SK-N-SH treated with all-trans-retinoic acid at 6 μM for 48 hours (cell line): ENCODE results near the gene ULK4.
"Not testable (repeated sequence)": the region's sequence is repeated elsewhere in the genome, so short reads cannot be mapped to it uniquely, and the experiment has no call there.

Source experiments
- ARNTL ChIP-seq: fragments of 450-650 bp; formaldehyde crosslinking; IDR thresholded peaks from 2 replicates; pipeline ENCODE4 v1.5.0; 2020; ENCODE audit warnings: low read depth, mild to moderate bottlenecking, moderate library complexity, borderline replicate concordance
- ESRRG ChIP-seq: fragments of 250-450 bp; sonication (Bioruptor Pico); IDR thresholded peaks from 2 replicates; pipeline ENCODE4 v1.6.1; 2021; ENCODE audit warnings: mild to moderate bottlenecking
- OSR1 ChIP-seq: fragments of 250-450 bp; sonication (Bioruptor Pico); IDR thresholded peaks from 2 replicates; pipeline ENCODE4 v1.8.0; 2022; ENCODE audit warnings: moderate library complexity, mild to moderate bottlenecking, inconsistent platforms
- TOX ChIP-seq: fragments of 250-450 bp; sonication (Bioruptor Pico); IDR thresholded peaks from 2 replicates; pipeline ENCODE4 v1.8.0; 2021; ENCODE audit warnings: mild to moderate bottlenecking, moderate library complexity, borderline replicate concordance
- ZFP3 ChIP-seq: fragments of 250-450 bp; sonication (Bioruptor Pico); IDR thresholded peaks from 2 replicates; pipeline ENCODE4 v1.5.0; 2020; ENCODE audit warnings: mild to moderate bottlenecking, moderate library complexity
- ZNF70 ChIP-seq: fragments of 450-650 bp; formaldehyde crosslinking; IDR thresholded peaks from 2 replicates; pipeline ENCODE4 v1.5.0; 2020; ENCODE audit warnings: mild to moderate bottlenecking, moderate library complexity

DNA sequence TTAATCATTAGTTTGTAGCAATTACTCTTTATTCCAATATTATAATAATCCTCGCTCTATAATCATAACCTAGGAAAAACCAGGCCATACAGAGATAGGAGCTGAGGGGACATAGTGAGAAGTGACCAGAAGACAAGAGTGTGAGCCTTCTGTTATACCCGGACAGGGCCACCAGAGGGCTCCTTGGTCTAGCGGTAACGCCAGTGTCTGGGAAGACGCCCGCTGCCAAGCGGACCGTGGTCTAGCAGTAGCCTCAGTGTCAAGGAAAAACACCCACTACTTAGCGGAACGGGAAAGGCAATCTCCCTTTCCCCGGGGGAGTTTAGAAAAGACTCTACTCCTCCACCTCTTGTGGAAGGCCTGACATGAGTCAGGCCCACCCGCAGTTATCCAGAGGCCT lies 266.1 kb downstream of the ULK4 start:
- not testable (repeated sequence) for TF ChIP-seq ZNF70; ARNTL (CRISPR knock-in tag); ZFP3 (CRISPR knock-in tag); OSR1; ESRRG (CRISPR knock-in tag); TOX (CRISPR knock-in tag)
